Right renal cortex interstitium (tissue), 3 donors: Measurements from ENCODE around the gene KRT37. TPM values are rescaled to one million over a fixed set of nuclear protein-coding genes. Genes with fewer than 3 reads are reported as not detected.
"Not testable (repeated sequence)": the region's sequence is repeated elsewhere in the genome, so short reads cannot be mapped to it uniquely, and the experiment has no call there.

Experiments
- DNase-seq, 3 donors: peaks; one replicate each; pipeline ENCODE4 v3.0.0-alpha.2; 2013; ENCODE audit warnings: low read depth in 3 of 3, low spot score in 2 of 3
- polyA plus RNA-seq, 3 donors: library from polyadenylated mRNA; unstranded; fragments of 120-200 nt; gene quantifications; one replicate each; pipeline ENCODE4 v1.2.1, GENCODE V29; 2013; ENCODE audit not compliant: insufficient read length in 3 of 3

Gene KRT37
- polyA plus RNA-seq, 3 donors: not detected

GRCh38 chr17:41437769-41438168, 13.4 kb upstream of the KRT37 start:
- no peak for DNase-seq

DNA sequence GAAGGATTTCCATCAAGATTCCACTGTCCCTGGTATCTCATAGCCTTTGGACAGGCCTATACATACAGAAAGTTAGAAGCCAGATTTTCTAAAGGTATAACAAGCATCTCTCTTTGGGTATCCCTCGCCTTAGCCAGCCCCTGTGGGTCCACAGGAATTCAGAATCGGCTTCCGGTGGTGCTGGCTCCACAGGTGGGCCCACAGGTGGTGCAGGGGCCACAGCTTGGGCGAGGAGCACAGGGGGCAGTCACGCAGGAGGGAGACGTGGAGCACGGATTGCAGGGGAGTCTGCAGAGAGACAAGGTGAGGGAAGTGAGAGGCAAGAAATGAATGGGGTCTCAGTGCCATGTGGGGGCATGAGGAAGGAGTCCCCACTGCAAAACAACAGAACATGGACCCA, 12.9 kb upstream of the KRT37 start:
- DNase-seq: no peak

- no peak for DNase-seq
Observed at GRCh38 chr17:41434415-41434814, 10.0 kb upstream of the KRT37 start.

GRCh38 chr17:41434005-41434404, 9.6 kb upstream of the KRT37 start:
- no peak for DNase-seq

DNA sequence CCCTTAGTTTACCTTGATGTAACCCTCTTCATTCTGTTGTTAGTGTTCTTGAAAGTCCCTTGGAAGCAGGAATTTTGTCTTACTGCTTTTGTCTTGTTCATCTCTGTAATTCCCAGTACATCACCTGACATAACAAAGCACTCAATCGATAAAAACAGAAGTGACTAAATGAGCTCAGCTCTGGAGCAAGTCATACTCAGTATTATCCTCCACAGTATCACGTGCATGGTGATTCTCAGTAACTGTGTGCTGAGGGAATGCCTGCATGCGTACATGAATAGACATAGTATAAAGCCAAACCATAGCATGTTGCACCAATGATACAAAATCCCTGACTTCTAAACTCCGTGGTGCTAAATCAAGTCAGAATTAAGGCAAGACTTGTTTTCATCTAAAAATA, 9.2 kb upstream of the KRT37 start:
- DNase-seq: no peak

DNA sequence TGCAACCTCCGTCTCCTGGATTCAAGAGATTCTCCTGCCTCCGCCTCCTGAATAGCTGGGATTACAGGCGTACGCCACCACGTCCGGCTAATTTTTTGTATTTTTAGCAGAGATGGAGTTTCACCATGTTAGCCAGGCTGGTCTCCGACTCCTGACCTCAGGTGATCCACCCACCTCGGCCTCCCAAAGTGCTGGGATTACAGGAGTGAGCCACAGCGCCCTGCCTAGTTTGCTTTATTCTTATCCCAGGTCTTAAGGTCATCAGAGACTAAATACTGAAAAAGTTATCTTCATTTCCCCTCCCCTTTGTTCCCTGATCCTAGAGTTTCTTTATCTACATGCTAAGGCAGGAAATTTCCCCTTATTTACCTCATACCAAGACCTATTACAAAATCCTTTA, 6.0 kb upstream of the KRT37 start:
- DNase-seq: not testable (repeated sequence)

GRCh38 chr17:41429667-41430066, 5.3 kb upstream of the KRT37 start:
- DNase-seq: no peak

- no peak for DNase-seq
Observed at GRCh38 chr17:41428591-41429291, 4.4 kb upstream of the KRT37 start.

DNA sequence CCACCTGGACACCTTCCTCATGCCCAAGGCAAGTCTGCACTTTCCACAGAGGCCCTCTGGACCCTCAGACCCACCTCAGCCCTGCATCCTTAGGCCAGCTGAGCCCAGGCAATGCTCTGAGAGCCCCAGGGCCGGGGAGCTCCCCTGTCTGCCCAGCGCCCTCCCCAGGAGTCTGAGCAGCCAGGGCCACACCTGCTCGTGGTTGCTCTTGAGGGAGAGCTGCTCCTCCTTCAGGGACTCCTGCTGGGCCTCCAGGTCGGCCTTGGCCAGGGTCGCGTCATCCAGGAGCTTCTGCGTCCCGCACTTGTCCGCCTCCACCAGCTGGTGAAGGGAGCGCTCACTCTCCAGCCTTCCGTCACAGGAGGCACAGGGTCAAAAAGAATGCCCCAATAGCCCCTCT, 1.8 kb downstream of the KRT37 start:
- DNase-seq: not testable (repeated sequence)

DNA sequence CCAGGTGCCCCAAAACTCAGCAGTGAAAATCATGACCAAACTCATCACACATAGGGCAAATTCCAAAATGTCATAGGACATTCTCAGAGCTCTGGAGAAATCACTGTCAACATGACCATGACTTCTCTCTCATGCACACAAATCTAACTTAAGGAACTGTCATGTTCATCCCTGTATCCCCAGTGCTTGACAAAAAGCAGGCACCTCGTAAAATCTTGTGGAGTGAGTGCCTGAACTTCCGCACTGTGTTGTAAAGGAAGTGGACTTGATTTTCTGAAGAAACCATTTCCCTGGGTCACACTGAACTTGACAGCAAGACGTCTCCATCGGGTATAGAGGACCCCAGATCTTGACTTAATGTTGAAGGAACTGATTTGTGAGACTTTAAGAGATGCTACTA, 2.8 kb downstream of the KRT37 start:
- DNase-seq: no peak

DNA sequence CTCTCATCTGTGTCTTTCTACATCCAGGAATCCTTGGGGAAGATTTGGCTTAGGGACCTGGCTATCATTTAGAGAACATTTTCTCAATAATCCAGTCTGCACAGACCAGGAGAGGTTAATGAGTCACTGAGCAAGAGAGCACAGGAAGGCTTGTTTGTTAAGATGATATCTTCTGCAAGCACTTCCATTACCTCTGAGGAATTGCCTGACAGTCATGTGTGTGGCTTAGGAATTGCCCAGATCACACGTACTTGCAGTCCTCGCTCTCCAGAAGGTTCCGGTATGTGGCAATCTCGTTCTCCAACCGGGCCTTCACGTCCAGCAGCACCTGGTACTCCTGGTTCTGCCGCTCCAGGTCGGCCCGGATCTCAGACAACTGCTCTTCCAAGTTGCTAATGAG, 3.3 kb downstream of the KRT37 start:
- no peak for DNase-seq

DNA sequence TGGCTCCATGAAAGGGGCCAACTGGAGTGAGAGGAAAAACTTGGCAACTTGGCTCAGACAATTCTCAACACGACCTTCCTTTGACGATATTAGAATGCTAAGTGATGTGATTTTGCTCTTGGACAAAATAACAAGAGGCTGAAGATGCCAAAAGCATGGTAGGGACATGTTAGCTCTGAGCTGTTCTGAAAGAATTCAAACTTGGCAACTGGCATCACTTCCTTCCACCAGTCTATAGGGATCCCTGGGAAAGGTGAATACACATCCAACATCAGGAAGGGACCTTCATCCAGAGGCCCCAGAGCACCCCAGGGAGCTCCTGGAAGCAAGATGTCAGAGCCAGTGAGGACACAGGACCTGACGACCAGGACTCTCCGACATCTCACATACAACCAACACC, 4.3 kb downstream of the KRT37 start:
- no peak for DNase-seq

GRCh38 chr17:41419716-41420115, 4.7 kb downstream of the KRT37 start:
- DNase-seq: no peak

GRCh38 chr17:41418116-41418860, 6.1 kb downstream of the KRT37 start:
- no peak for DNase-seq

DNA sequence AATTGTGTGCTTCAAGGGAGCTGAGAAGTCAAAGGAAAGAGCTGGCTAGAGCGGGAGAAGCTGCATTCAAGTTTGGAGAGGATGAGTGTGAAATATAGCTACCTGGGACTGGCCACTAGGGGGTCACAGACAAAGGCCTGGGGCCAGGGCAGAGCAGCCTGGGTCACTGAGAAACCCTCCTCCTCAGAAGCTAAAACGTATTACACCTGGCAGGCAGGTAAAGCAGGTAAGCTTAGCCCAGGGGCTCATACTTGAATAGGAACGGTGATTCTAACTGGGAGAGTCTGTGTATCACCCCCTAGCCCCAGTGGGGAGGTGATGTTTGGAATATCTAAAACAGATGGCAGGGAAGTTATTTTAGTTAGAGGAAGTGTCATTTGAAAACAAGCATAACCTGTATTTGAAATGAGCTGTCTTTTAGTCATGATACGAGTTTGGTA, 6.8 kb downstream of the KRT37 start:
- DNase-seq: no peak

DNA sequence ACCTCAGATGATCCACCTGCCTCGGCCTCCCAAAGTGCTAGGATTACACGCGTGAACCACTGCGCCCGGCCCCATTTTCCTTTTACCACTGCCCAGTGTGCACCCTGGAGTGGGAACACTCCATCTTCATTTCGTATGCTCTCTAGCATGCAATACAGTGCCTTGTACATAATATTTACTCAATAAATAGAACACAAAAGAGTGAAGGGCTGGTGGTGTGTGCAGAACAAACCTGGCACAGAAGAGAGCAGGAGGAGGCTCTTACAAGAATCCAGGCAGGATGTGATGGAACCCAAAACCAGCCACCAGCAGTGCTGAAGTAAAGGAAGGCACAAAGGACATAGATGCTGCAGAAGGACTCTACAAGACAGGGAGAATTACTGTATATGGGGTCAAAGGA, 7.3 kb downstream of the KRT37 start:
- no peak for DNase-seq

DNA sequence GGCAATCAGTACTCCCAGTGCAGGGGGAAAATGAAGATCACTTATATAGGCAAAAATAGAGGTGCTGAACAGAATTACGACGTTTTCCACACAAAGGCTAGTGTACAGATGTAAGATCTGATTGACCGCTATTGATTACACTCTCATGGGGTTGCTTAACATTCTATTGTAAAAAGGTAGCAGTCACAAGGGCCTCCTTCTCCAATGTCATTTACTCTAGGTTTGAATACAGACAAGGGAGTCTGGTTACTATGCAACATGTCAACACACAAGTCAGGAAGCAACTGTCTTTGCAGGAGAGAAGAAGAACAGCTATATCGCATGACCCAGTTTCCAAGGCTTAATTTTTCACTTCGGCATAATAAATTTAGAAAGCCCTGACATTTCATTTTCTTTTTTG, 7.9 kb downstream of the KRT37 start:
- peak in 2 of 3 donors; percentile 14 to 15 for DNase-seq

DNA sequence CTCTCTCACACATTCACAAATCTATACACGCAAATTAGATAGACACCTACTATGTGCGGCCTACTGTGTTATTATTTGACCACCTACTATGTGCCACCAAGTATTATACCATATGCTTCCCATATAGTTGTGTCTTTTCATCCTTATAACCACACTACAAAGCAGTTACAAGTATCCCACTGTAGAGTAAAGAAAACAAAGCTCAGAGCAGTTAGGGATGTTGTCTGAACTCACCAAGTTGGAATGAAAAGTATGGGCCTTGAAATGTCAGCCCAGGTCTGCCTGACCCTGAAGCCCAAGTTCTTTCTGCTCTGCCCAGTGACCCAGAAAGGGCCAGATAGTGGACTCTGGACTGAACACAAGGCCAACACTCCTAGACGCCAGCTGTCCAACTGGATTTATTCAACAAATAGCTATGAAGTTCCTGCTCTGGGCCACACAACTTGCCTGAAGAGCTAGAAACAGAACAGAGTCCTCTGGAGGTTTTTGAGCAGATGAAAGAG, 8.5 kb downstream of the KRT37 start:
- peak in 1 of 3 donors; percentile 8 for DNase-seq

DNA sequence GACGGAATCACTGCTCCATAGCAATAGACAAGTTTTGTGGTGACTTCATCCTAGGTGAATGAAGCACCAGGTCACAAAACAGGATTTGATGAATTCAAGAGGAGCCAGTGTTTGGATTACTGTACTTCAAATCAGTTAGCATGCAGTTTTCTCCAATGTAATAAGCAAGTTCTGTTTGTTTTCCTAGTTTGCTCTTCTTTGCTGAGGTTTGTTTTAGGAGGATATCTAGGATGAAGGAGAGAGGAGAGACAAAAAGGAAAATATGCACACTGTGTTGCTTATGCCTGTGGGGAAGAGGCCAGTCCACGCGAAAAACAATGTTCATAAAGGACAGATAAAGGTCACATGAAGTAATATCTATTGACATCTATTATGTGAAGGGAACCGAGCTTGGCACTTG, 9.0 kb downstream of the KRT37 start:
- no peak for DNase-seq

DNA sequence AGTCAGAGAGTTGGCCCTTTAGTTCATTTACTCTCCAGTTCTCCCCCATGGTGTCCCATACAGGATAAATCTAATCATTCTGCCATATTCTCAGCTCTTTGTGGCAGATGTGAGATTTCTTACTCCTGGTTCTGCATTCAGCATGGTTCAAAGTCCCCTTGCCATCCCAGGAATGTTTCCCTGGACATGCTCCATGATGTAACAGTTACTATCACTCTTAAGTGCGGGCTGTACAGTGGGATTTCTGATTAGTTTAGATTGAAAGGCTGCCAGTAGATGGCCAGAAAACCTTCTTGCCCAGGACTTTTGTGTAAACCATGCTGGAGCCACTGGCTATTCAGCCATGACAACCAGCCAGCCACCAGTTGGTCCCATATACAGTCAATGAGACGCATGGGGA, 10.4 kb downstream of the KRT37 start:
- DNase-seq: no peak

- no peak for DNase-seq
Observed at GRCh38 chr17:41413353-41413957, 10.9 kb downstream of the KRT37 start.
